ES-I3 (cell line): ENCODE results near the gene DMTF1.

Experiments used
- H3K36me3 ChIP-seq: 2 replicates; pipeline ENCODE4 v1.6.1; 2013; ENCODE audit warnings: mild to moderate bottlenecking, low read length, control low read depth, moderate library complexity; ENCODE audit not compliant: insufficient read depth
- H3K4me1 ChIP-seq: 2 replicates; pipeline ENCODE4 v1.6.1; 2013; ENCODE audit warnings: mild to moderate bottlenecking, control low read depth, low read length; ENCODE audit not compliant: insufficient read depth
- H3K9ac ChIP-seq: 2 replicates; pipeline ENCODE4 v1.6.1; 2013; ENCODE audit warnings: low read depth, mild to moderate bottlenecking, low read length, moderate library complexity
- H3K9me3 ChIP-seq: 2 replicates; pipeline ENCODE4 v1.6.1; 2013; ENCODE audit warnings: mild to moderate bottlenecking, low read length, moderate library complexity; ENCODE audit not compliant: control insufficient read depth, insufficient read depth

The DMTF1 gene

DNA sequence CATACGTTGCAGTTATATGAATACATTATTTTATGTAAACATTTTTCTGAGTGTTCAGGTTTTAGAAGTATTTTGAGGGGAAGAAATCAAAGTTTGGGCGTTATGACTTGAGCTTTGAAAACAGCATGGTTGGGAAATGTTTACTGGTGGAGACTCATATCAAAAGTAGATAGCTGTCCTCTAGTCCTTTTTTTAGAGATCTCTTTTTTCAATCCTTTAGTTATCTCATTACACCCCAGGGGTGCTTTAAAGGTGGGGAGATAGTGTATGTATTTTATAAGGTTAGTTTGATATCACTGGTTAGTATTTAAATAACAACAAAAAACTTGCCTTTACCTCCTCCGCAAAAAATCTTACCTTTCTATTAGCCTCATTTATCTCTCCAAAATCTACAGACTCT lies 2.3 kb downstream of the DMTF1 start:
- H3K9me3 ChIP-seq: no peaks in the 10 kb centered on the region
- H3K4me1 ChIP-seq: no peaks in the 10 kb centered on the region; the same call in 1 of the 2 replicates
- no peaks in the 10 kb centered on the region for H3K36me3 ChIP-seq
- H3K9ac ChIP-seq: peak overlapping the region; percentile 76; the same call in 1 of the 2 replicates

DNA sequence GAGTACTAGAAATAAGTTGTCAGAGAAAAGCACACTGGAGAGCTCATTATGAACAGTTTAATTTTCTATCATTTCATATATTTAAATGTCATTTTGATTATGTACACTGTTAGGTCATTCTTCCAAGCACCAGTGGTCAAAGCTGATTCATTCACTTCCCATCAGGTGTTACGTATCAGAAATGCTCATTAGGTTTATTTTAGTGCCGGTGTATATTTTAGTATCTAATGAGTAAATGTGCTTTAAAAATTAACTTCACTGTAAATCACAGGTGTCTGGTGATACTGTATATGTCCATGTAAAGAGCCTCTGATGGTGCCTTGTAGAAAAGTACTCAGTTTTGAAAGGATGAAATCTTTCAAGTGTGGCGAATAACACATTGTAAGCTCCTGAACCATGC lies 3.5 kb downstream of the DMTF1 start:
- H3K4me1 ChIP-seq: no peaks in the 10 kb centered on the region; the same call in 1 of the 2 replicates
- H3K9me3 ChIP-seq: no peaks in the 10 kb centered on the region
- no peaks in the 10 kb centered on the region for H3K36me3 ChIP-seq
- no peak overlapping the region for H3K9ac ChIP-seq

DNA sequence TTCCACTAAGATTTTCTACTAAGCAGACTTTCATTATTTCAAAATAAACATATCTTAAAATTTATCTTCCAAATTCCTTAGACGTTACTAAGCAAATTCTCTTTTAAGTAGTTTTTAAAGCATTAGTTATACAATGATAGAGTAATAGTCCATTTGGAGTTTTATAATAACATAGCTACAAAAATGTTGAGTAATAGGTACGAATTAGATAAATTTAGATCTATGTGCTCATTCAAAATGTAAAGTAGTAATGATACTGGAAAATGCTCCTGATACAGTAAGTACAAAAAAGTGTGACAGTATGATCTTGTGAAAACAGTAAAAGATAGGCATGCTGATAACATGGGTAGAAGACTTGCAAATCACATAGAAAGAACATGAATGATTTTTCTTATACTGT lies 4.5 kb downstream of the DMTF1 start:
- H3K36me3 ChIP-seq: no peaks in the 10 kb centered on the region
- no peak overlapping the region for H3K9ac ChIP-seq
- no peaks in the 10 kb centered on the region for H3K4me1 ChIP-seq
- no peaks in the 10 kb centered on the region for H3K9me3 ChIP-seq

DNA sequence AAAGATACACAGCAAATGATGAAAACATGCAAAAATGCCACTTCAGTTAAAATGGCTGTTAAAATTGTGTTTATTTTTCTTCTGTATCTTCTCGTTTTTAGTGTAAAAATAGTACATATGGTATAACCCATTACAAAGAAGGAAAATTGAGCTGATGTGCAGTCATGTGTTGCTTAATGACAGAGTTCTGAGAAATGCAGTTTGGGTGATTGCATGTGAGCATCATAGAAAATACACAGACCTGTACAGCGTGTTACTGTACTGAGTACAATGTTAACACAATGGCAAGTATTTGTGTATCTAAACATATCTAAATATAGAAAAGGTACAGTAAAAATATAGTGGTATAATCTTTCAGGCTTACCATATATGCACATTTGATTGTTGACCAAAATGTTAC lies 7.3 kb downstream of the DMTF1 start:
- Histone ChIP-seq H3K4me1 (no peaks in the 10 kb centered on the region), H3K9me3 (no peaks in the 10 kb centered on the region), H3K9ac (no peak overlapping the region), H3K36me3 (peaks cover 4% of the 10 kb centered on the region; the same call in 1 of the 2 replicates)

DNA sequence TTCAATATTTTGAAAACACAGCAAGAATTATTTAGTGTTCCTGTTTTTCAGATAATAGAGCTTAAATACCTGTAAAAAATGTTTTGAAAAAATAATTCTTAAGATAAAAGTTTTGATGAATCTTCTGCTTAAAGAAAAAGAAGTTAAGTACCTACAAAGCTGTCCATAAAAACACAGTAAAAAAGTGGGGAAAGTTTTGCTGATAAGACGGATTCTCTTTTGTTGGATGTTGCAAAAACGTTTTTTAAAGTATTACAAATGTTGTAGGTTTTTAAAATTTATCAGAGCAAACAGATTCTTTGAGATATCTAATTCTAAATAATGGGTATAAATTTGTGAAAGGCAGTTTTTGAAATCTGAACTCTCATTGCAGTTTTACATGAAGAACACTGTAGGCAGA lies 12.2 kb downstream of the DMTF1 start:
- H3K4me1 ChIP-seq: no peaks in the 10 kb centered on the region
- no peaks in the 10 kb centered on the region for H3K9me3 ChIP-seq
- H3K36me3 ChIP-seq: peaks cover 21% of the 10 kb centered on the region
- no peak overlapping the region for H3K9ac ChIP-seq

DNA sequence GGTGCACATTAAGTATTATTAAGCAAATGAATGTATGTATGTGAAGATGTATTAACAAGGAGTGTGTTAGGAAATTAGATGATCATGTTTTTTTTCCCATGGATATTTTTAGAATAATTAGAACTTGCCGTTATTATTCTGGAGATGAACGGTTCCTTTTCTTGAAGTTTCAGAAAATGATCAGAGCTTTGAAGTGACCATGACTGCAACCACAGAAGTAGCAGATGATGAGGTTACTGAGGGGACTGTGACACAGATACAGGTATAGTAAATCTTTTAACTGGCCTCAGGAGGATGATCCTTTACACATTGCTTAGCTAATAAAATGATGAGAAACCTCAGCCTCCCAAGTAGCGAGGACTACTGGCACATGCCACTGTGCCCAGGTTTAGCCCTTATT lies 18.6 kb downstream of the DMTF1 start:
- H3K4me1 ChIP-seq: no peaks in the 10 kb centered on the region
- peaks cover 38% of the 10 kb centered on the region for H3K36me3 ChIP-seq
- H3K9ac ChIP-seq: no peak overlapping the region
- H3K9me3 ChIP-seq: no peaks in the 10 kb centered on the region

DNA sequence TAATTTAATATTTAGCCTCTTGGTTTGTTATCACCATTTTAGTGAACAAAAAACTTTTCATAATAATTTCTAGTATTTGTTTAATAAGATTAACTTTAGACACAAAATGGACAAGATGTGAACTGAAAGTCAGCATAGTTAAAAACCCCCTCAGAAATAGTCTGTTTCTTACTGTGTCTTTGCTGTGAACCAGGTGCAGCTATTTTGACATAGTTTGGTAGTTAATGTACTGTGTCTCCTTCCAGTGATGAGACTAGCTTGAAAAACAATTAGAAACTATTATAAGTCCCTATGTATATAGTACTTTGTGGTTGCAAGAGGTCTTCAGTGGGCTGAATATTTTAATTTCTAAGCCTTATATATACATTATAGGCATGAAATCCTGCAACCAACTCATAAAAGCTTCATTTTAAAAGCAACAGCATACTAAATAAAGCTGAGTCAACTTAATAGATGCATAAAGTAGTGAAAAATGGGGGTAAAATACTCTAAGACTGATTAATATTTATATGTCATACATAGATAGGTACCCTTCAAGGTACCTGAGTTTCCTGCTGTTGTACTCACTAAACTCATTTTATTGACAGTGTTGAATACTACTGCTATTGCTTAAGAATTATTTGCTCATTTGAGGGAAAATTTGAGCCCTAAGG lies 19.2 kb downstream of the DMTF1 start:
- H3K36me3 ChIP-seq: peaks cover 38% of the 10 kb centered on the region
- no peaks in the 10 kb centered on the region for H3K4me1 ChIP-seq
- H3K9ac ChIP-seq: no peak overlapping the region
- H3K9me3 ChIP-seq: no peaks in the 10 kb centered on the region

DNA sequence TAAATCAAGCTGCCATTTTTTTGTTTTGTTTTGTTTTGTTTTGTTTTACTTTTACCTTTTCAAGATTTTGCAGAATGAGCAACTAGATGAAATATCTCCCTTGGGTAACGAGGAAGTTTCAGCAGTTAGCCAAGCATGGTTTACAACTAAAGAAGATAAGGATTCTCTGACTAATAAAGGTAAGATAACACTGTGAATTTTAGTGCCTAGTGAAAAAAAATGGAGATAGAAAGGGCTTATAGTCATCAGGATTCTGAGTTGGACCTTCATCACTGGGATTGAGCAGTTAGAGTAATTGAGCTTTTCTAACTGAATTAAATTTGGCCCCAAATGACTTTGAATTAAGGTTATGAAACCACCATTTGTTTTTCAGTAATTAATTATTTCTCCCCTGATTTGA lies 21.2 kb downstream of the DMTF1 start:
- Histone ChIP-seq H3K9me3 (no peaks in the 10 kb centered on the region), H3K36me3 (peaks cover 33% of the 10 kb centered on the region), H3K4me1 (no peaks in the 10 kb centered on the region), H3K9ac (no peak overlapping the region)

DNA sequence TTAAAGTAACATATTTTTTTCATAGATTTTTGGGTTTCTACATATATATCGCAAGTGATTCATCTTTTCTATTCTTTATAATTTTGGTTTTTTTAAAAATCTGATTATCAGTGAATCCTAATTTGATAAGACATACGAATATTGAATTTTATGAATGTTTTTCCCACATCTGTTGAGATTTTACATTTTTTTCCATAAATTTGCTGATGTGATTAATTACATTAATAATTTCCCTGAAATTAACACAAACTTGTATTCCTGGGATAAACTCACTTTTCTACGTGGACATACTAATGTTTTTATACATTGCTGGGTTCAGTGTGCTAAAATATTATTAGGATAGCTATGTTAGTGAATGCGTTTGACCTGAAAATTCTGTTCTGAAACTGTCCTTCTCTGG lies 26.1 kb downstream of the DMTF1 start:
- Histone ChIP-seq H3K4me1 (no peaks in the 10 kb centered on the region), H3K9ac (no peak overlapping the region), H3K36me3 (peaks cover 21% of the 10 kb centered on the region), H3K9me3 (no peaks in the 10 kb centered on the region)

DNA sequence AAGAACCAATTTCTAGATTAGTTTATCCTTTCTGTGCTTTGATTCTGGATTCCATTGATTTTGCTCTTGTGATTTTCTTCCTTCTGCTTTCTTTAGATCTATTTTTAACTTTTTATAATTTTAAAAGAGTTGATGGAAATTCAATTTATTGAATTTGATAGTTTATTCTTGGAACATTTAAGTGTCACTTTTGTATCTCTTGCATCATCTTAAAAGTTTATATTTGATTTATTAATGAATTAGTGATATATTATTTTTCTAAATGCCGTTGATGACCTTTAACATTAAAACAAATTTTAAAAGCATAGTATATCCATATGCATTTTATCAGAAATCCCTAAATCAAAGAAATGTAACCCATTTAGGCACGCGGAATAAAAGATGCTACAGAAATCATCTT lies 26.9 kb downstream of the DMTF1 start:
- Histone ChIP-seq H3K9ac (no peak overlapping the region), H3K4me1 (no peaks in the 10 kb centered on the region), H3K36me3 (peaks cover 14% of the 10 kb centered on the region), H3K9me3 (no peaks in the 10 kb centered on the region)

DNA sequence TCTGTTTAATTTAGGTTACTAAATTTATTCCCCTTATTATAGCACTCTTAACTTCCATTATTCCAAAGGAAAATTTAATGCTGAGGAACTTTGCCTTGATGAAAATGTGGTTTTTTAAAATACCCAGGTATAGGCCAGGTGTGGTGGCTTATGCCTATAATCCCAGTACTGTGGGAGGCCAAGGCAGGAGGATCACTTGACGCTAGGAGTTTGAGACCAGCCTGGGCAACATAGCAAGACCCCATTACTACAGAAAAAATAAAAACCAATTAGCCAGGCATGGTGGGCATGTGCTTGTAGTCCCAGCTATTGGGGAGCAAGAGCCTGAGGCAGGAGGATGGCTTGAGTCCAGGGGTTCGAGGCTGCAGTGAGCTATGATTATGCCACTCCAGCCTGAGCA lies 34.9 kb downstream of the DMTF1 start:
- Histone ChIP-seq H3K4me1 (no peaks in the 10 kb centered on the region), H3K36me3 (peaks cover 26% of the 10 kb centered on the region), H3K9ac (no peak overlapping the region), H3K9me3 (no peaks in the 10 kb centered on the region)

DNA sequence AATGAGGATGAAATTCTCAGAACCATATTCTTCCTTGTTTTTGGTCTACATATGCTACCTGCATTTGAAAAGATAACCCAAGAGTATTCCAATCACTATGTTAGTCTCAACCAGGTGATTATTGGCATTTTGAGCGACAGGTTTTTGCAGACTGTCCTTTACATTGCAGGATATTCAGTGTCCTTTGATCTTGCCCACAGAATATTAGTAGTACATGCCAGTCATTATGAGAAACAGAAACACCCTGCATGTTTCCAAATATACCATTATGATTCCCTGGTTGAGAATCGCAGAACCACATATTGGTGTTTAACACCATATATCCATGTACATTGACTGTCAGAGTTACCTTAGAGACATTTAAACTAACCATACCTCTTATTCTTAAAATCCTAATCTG lies 36.7 kb downstream of the DMTF1 start:
- Histone ChIP-seq H3K9ac (no peak overlapping the region), H3K9me3 (no peaks in the 10 kb centered on the region), H3K36me3 (peaks cover 29% of the 10 kb centered on the region), H3K4me1 (no peaks in the 10 kb centered on the region)

DNA sequence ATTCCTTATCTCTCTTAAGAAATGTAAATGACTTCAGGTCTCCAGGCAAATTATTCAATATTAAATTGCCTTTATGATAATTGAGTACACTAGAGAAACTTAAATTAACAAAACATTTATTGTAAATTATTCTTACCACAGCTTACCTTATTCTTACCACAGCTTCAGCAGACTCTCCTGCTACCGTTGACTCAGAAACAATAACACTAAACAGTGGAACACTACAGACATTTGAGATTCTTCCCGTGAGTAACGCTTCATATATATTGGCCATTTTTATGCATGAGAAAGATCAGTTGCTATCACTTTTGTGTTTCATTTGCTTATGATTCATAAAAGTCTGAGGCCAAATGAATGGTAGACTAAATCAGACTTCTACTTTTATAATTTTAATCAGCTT lies 38.5 kb downstream of the DMTF1 start:
- H3K36me3 ChIP-seq: peaks cover 27% of the 10 kb centered on the region
- H3K4me1 ChIP-seq: no peaks in the 10 kb centered on the region
- no peak overlapping the region for H3K9ac ChIP-seq
- no peaks in the 10 kb centered on the region for H3K9me3 ChIP-seq

DNA sequence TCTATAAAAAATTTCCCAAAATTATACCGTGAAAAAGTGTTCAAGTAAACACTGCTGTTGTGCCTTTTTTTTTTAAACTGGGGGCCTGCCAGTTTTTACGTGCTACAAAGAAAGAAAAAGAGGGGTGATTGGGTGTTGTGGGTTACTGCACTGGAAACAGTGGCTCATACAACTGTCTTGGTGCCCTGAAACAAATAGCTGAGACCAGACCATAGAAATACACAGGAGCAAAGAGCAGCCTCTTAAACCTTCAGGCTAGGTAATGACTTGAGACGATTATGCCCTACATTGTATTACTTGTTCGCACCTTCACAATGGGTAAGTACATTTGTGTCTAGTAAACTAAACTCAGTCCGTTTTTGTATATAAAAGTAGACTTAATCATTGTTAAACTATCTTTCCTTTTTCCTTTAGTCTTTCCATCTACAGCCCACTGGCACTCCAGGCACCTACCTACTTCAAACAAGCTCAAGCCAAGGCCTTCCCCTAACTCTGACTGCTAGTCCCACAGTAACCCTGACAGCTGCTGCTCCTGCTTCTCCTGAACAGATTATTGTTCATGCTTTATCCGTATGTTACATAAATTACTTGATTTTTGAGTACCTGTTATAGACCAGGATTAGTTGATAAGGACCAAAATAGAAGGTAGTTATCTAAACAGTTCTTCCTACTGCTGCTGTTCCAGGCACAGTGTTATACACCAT lies 40.7 kb downstream of the DMTF1 start:
- H3K9ac ChIP-seq: no peak overlapping the region
- H3K9me3 ChIP-seq: no peaks in the 10 kb centered on the region
- no peaks in the 10 kb centered on the region for H3K4me1 ChIP-seq
- peaks cover 23% of the 10 kb centered on the region for H3K36me3 ChIP-seq

DNA sequence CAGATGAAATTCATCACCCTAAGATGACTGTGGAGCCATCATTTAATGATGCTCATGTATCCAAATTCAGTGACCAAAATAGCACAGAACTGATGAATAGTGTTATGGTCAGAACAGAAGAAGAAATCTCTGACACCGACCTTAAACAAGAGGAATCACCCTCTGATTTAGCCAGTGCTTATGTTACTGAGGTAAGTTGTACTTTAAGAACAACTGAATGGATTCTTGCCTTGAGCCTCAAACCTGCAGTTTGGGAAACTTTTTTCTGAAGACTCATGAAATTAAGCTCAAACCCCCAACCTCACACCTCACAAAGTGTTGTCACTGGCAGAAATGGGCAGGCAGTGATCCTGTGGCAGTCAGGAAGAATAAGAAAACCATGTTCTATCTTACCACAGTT lies 41.7 kb downstream of the DMTF1 start:
- H3K9me3 ChIP-seq: no peaks in the 10 kb centered on the region
- H3K9ac ChIP-seq: no peak overlapping the region
- no peaks in the 10 kb centered on the region for H3K4me1 ChIP-seq
- peaks cover 23% of the 10 kb centered on the region for H3K36me3 ChIP-seq
